ENCODE measurements around the gene ZBTB25.

GRCh38 chr14:64502456-64502855 lies 1.2 kb downstream of the ZBTB25 start:
- no peak for TF ChIP-seq POLR2AphosphoS5 (IDR thresholded peaks at IDR 0.05; ENCODE audit: low read depth, low read length)
- no peak for TF ChIP-seq POLR2A (IDR thresholded peaks at IDR 0.05; ENCODE audit: low read depth, low read length)
- TF ChIP-seq TAF1 (IDR thresholded peaks at IDR 0.05; ENCODE audit: borderline replicate concordance, low read depth, low read length) = no peak
